Astrocyte (in vitro differentiated cells and primary cell): ENCODE data around the gene RALB.

ENCODE experiments used
- EZH2 ChIP-seq: IDR thresholded peaks from 2 replicates; pipeline ENCODE4 v1.6.1; 2012; ENCODE audit warnings: mild to moderate bottlenecking, low read length, inconsistent platforms; ENCODE audit not compliant: insufficient read depth
- TF ChIP-seq, protein P1 (sequence below): IDR thresholded peaks from 2 replicates; pipeline ENCODE4 v1.5.1; 2011; ENCODE audit warnings: low read depth, mild to moderate bottlenecking, inconsistent platforms, low read length, moderate library complexity; ENCODE audit not compliant: insufficient read depth

DNA sequence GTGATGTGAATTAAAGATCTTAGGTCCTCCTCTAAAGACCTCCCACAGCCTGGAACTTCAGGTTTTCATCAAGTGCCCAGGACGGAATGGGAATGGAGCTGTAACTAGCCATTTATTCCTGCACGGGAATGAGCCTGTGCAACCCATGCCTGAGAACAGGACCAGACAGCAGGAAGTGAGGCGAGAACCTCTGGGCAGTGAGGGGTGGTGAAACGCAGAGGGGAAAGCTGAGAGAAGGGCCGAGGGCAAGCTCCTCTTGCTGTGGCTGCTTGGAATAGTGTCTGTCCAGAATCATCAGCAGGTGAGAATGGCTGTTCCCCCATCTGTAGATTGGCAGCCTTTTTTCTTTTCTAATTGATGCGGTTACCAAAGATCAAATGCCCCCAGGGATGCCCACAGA, 4.8 kb upstream of the RALB start:
- TF ChIP-seq EZH2: no peak
- TF ChIP-seq, protein P1, sequence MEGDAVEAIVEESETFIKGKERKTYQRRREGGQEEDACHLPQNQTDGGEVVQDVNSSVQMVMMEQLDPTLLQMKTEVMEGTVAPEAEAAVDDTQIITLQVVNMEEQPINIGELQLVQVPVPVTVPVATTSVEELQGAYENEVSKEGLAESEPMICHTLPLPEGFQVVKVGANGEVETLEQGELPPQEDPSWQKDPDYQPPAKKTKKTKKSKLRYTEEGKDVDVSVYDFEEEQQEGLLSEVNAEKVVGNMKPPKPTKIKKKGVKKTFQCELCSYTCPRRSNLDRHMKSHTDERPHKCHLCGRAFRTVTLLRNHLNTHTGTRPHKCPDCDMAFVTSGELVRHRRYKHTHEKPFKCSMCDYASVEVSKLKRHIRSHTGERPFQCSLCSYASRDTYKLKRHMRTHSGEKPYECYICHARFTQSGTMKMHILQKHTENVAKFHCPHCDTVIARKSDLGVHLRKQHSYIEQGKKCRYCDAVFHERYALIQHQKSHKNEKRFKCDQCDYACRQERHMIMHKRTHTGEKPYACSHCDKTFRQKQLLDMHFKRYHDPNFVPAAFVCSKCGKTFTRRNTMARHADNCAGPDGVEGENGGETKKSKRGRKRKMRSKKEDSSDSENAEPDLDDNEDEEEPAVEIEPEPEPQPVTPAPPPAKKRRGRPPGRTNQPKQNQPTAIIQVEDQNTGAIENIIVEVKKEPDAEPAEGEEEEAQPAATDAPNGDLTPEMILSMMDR: no peak
